Hepatocyte (in vitro differentiated cells): ENCODE data around the gene MTHFS. TPM values are rescaled to one million over a fixed set of nuclear protein-coding genes. Genes with fewer than 3 reads are reported as not detected.

ENCODE experiments used
- DNase-seq: peaks from one replicate; pipeline ENCODE4 v3.0.0-alpha.2; 2016; ENCODE audit warnings: low spot score
- H2AFZ ChIP-seq: fragments of 200-600 bp; sonication (generic); 2 replicates; pipeline ENCODE4 v1.6.0; 2016; ENCODE audit warnings: antibody characterized with exemption, mild to moderate bottlenecking
- H3K27ac ChIP-seq: fragments of 200-600 bp; sonication (generic); 2 replicates; pipeline ENCODE4 v1.5.1; 2016; ENCODE audit warnings: mild to moderate bottlenecking
- H3K27me3 ChIP-seq: fragments of 200-600 bp; sonication (generic); 2 replicates; pipeline ENCODE4 v1.6.1; 2016
- H3K36me3 ChIP-seq: fragments of 200-600 bp; sonication (generic); replicated peaks from 2 replicates; pipeline ENCODE4 v1.5.1; 2016; ENCODE audit warnings: low read depth; ENCODE audit not compliant: insufficient read depth
- H3K4me1 ChIP-seq: fragments of 200-600 bp; sonication (generic); 2 replicates; pipeline ENCODE4 v1.5.1; 2016; ENCODE audit warnings: mild to moderate bottlenecking, moderate library complexity; ENCODE audit not compliant: insufficient read depth
- H3K4me2 ChIP-seq: fragments of 200-600 bp; sonication (generic); 2 replicates; pipeline ENCODE4 v1.6.0; 2016
- H3K4me3 ChIP-seq: fragments of 200-600 bp; sonication (generic); 2 replicates; pipeline ENCODE4 v1.5.1; 2016; ENCODE audit warnings: mild to moderate bottlenecking
- H3K79me2 ChIP-seq: fragments of 200-600 bp; sonication (generic); 2 replicates; pipeline ENCODE4 v1.6.0; 2017; ENCODE audit warnings: mild to moderate bottlenecking
- H3K9me2 ChIP-seq: fragments of 200-600 bp; sonication (generic); replicated peaks from 2 replicates; pipeline ENCODE4 v1.6.0; 2017; ENCODE audit warnings: mild to moderate bottlenecking; ENCODE audit not compliant: insufficient read depth
- H3K9me3 ChIP-seq: fragments of 200-600 bp; sonication (generic); 2 replicates; pipeline ENCODE4 v1.5.1; 2016; ENCODE audit warnings: low read depth, mild to moderate bottlenecking
- H4K20me1 ChIP-seq: fragments of 200-600 bp; sonication (generic); 2 replicates; pipeline ENCODE4 v1.6.0; 2016; ENCODE audit warnings: mild to moderate bottlenecking; ENCODE audit not compliant: insufficient read depth, poor library complexity, severe bottlenecking
- CTCF ChIP-seq: fragments of 200-600 bp; sonication (generic); IDR thresholded peaks from 2 replicates; pipeline ENCODE4 v1.5.1; 2016; ENCODE audit warnings: antibody characterized with exemption, mild to moderate bottlenecking; ENCODE audit not compliant: poor library complexity
- EZH2 ChIP-seq: fragments of 200-600 bp; sonication (generic); IDR thresholded peaks from 2 replicates; pipeline ENCODE4 v1.6.1; 2016; ENCODE audit warnings: antibody characterized with exemption, mild to moderate bottlenecking, borderline replicate concordance
- EZH2phosphoT487 ChIP-seq: fragments of 200-600 bp; sonication (generic); IDR thresholded peaks from one replicate; pipeline ENCODE4 v1.6.1; 2018; ENCODE audit warnings: antibody characterized with exemption, mild to moderate bottlenecking, low read depth, moderate library complexity; ENCODE audit not compliant: unreplicated experiment, severe bottlenecking
- WGBS: methylation state at CpG from one replicate; pipeline ENCODE4 v1.1.6; 2016; ENCODE audit warnings: low lambda C conversion rate; ENCODE audit errors: missing lambda C conversion rate; 5-methylcytosine and 5-hydroxymethylcytosine counted together
- polyA plus RNA-seq: library from polyadenylated mRNA; unstranded; fragments of >200 nt; fragmentation: Nextera tagmentation; extraction: Ambion mirVana; gene quantifications from 2 replicates; pipeline ENCODE4 v1.2.1, GENCODE V29; 2016
- total RNA-seq: library from RNA; depleted of rRNA; stranded (reverse); fragments of >200 nt; gene quantifications from 2 replicates; pipeline ENCODE4 v1.2.3, GENCODE V29; 2014

The MTHFS gene
- total and polyA plus RNA-seq, 2 experiments from 2014 or later, result 84.0 to 89.4 TPM

- no peak overlapping the region for H2AFZ ChIP-seq
- no peak for TF ChIP-seq EZH2phosphoT487
- no peak for TF ChIP-seq EZH2
- no peak for TF ChIP-seq CTCF
- H3K27ac ChIP-seq, result no peak overlapping the region
- H4K20me1 ChIP-seq, result no peaks in the 10 kb centered on the region
- no peaks in the 10 kb centered on the region for H3K27me3 ChIP-seq
- peaks cover 2% of the 10 kb centered on the region for H3K9me3 ChIP-seq
- H3K9me2 ChIP-seq, result no peaks in the 10 kb centered on the region
- H3K4me3 ChIP-seq, result no peak overlapping the region
- H3K4me2 ChIP-seq, result no peak overlapping the region
- H3K4me1 ChIP-seq, result peaks cover 31% of the 10 kb centered on the region
- WGBS, result 94% methylated on average over 2 of the region's 2 CpGs
- H3K36me3 ChIP-seq, result no peaks in the 10 kb centered on the region
- peaks cover 43% of the 10 kb centered on the region for H3K79me2 ChIP-seq
- no peak for DNase-seq
These were observed 12.6 kb downstream of the MTHFS start for GRCh38 chr15:79884204-79884596.

- no peaks in the 10 kb centered on the region for H3K36me3 ChIP-seq
- no peaks in the 10 kb centered on the region for H3K27me3 ChIP-seq
- H3K4me3 ChIP-seq, result no peak overlapping the region
- WGBS, result 96% methylated on average over 1 of the region's 1 CpG
- no peak for TF ChIP-seq CTCF
- no peak for TF ChIP-seq EZH2
- TF ChIP-seq EZH2phosphoT487, result no peak
- DNase-seq, result no peak
- peaks cover 7% of the 10 kb centered on the region for H3K9me3 ChIP-seq
- H3K9me2 ChIP-seq, result no peaks in the 10 kb centered on the region
- no peak overlapping the region for H3K27ac ChIP-seq
- no peaks in the 10 kb centered on the region for H4K20me1 ChIP-seq
- no peak overlapping the region for H2AFZ ChIP-seq
- peaks cover 41% of the 10 kb centered on the region for H3K79me2 ChIP-seq
- H3K4me2 ChIP-seq, result no peak overlapping the region
- peaks cover 31% of the 10 kb centered on the region for H3K4me1 ChIP-seq
These were observed 13.1 kb downstream of the MTHFS start for GRCh38 chr15:79883579-79884203.

GRCh38 chr15:79881668-79882067, 15.1 kb downstream of the MTHFS start:
- H3K9me2 ChIP-seq, result no peaks in the 10 kb centered on the region
- no peaks in the 10 kb centered on the region for H3K27me3 ChIP-seq
- peaks cover 19% of the 10 kb centered on the region for H3K4me1 ChIP-seq
- no peak overlapping the region for H3K27ac ChIP-seq
- H3K36me3 ChIP-seq, result no peaks in the 10 kb centered on the region
- DNase-seq, result no peak
- TF ChIP-seq EZH2 (no peak), CTCF (no peak), EZH2phosphoT487 (no peak)
- no peak overlapping the region for H3K4me2 ChIP-seq
- no peaks in the 10 kb centered on the region for H4K20me1 ChIP-seq
- H3K4me3 ChIP-seq, result no peak overlapping the region
- H2AFZ ChIP-seq, result no peak overlapping the region
- peaks cover 12% of the 10 kb centered on the region for H3K9me3 ChIP-seq
- WGBS, result 90% methylated on average over 3 of the region's 3 CpGs
- peaks cover 57% of the 10 kb centered on the region for H3K79me2 ChIP-seq
